Neural crest cell (in vitro differentiated cells): ENCODE measurements around the gene OSBPL6. TPM values are rescaled to one million over a fixed set of nuclear protein-coding genes. Genes with fewer than 3 reads are reported as not detected.

Experiments used
- DNase-seq: peaks from one replicate; pipeline ENCODE4 v3.0.0; 2021; ENCODE audit warnings: low read depth, mixed read lengths, low spot score
- H3K27ac Mint-ChIP-seq: one replicate; pipeline ENCODE4 v1.8.0; 2021; ENCODE audit warnings: mild to moderate bottlenecking, mixed read lengths; ENCODE audit not compliant: unreplicated experiment
- H3K27me3 Mint-ChIP-seq: 2 replicates; pipeline ENCODE4 v1.8.0; 2021; ENCODE audit warnings: low read depth, mild to moderate bottlenecking, mixed read lengths
- H3K36me3 Mint-ChIP-seq: 2 replicates; pipeline ENCODE4 v1.8.0; 2021; ENCODE audit warnings: low read depth, mild to moderate bottlenecking, mixed read lengths
- H3K4me1 Mint-ChIP-seq: 2 replicates; pipeline ENCODE4 v1.8.0; 2021; ENCODE audit warnings: mixed read lengths
- H3K4me3 Mint-ChIP-seq: one replicate; pipeline ENCODE4 v1.8.0; 2021; ENCODE audit warnings: mild to moderate bottlenecking, mixed read lengths
- H3K9me3 Mint-ChIP-seq: 2 replicates; pipeline ENCODE4 v1.8.0; 2021; ENCODE audit warnings: mixed read lengths
- CTCF ChIP-seq: fragments of 200-600 bp; sonication (generic); conservative IDR thresholded peaks from 2 replicates; pipeline ENCODE4 v1.5.0; 2021; ENCODE audit warnings: antibody characterized with exemption, mild to moderate bottlenecking
- total RNA-seq: library from RNA; stranded (reverse); gene quantifications from 2 replicates; pipeline ENCODE4 v1.2.1, GENCODE V29; 2021

OSBPL6 gene
- total RNA-seq, 1 donor from 2014 or later: 10.8 TPM

DNA sequence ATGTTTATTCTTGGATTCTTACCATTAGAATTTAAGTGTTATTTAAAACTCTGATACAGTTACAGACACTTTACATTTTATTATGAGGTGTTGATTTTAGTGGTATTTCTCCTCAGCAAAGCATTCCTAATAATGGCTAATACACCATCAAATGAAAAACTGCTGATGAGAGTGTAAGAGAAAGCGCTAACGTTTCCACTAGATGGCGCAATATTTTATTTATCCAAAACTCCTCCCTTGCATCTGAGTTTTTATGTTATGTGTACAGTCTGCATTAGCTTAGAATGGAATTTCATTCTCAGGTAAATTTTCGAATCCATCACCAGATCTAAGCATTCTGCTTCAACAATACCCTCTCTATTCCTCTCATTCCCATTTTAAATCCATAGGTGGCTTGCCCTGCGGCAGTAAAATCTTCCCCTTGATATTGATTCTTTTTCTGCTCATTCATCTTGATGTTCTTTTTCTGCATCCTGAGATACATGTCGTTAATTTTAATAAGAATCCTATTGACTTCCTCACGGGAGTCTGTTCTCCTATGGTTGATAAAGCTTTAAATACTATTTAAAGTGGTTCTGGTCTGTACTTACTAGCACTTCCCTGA lies 202.8 kb downstream of the OSBPL6 start:
- Mint-ChIP-seq H3K4me1 (no peaks in the 10 kb centered on the region), H3K27ac (no peak overlapping the region), H3K27me3 (no peaks in the 10 kb centered on the region), H3K4me3 (no peak overlapping the region), H3K9me3 (no peaks in the 10 kb centered on the region), H3K36me3 (no peaks in the 10 kb centered on the region)
- no peak for DNase-seq
- TF ChIP-seq CTCF: peak; percentile 84

- no peaks in the 10 kb centered on the region for H3K36me3 Mint-ChIP-seq
- no peaks in the 10 kb centered on the region for H3K27me3 Mint-ChIP-seq
- no peak overlapping the region for H3K27ac Mint-ChIP-seq
- no peaks in the 10 kb centered on the region for H3K4me1 Mint-ChIP-seq
- H3K9me3 Mint-ChIP-seq: no peaks in the 10 kb centered on the region
- no peak overlapping the region for H3K4me3 Mint-ChIP-seq
- no peak for TF ChIP-seq CTCF
- no peak for DNase-seq
These were observed 207.7 kb downstream of the OSBPL6 start for GRCh38 chr2:178401994-178402437.

DNA sequence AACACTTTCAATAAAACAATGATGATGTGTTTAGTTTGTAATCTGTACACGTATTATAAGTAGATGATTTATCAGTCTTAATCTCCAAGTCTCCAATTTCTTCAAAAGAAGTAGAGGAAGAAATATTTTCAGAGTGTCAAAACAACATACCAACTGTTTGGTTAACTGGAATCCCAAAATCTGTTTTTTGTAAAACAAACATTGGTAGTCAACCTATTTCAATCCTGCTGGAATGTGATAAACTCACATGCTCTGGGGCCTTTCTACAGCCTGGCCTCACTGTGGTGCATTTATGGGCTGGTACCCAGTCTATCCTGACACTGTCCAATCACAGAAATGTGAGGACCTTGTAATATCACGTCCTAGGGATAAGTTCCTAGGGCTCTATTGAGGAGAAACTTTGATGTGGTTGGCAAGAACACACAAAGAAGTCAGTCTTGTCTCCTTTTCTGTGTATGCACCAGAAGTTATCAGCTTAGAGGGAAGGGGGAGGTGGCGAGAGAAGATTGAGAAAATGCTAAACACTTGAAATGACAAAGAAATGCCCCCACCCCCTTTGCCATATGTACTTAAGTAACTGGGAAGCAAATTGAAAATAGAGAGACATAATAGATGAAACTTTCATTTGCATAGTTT lies 209.5 kb downstream of the OSBPL6 start:
- no peak for TF ChIP-seq CTCF

GRCh38 chr2:178404368-178404767 lies 210.1 kb downstream of the OSBPL6 start:
- Mint-ChIP-seq H3K27me3 (no peaks in the 10 kb centered on the region), H3K4me3 (no peak overlapping the region), H3K36me3 (no peaks in the 10 kb centered on the region), H3K4me1 (no peaks in the 10 kb centered on the region), H3K27ac (no peak overlapping the region), H3K9me3 (no peaks in the 10 kb centered on the region)
- DNase-seq: no peak
- no peak for TF ChIP-seq CTCF

More for the DNA sequence above, 209.5 kb downstream of the OSBPL6 start:
- Mint-ChIP-seq H3K4me1 (no peaks in the 10 kb centered on the region), H3K9me3 (no peaks in the 10 kb centered on the region), H3K27ac (no peak overlapping the region), H3K27me3 (no peaks in the 10 kb centered on the region), H3K36me3 (no peaks in the 10 kb centered on the region), H3K4me3 (no peak overlapping the region)
- no peak for DNase-seq

- H3K27me3 Mint-ChIP-seq: no peaks in the 10 kb centered on the region
- no peaks in the 10 kb centered on the region for H3K9me3 Mint-ChIP-seq
- H3K4me1 Mint-ChIP-seq: peaks cover 14% of the 10 kb centered on the region
- DNase-seq: no peak
- TF ChIP-seq CTCF: no peak
- no peak overlapping the region for H3K4me3 Mint-ChIP-seq
- H3K36me3 Mint-ChIP-seq: no peaks in the 10 kb centered on the region
- H3K27ac Mint-ChIP-seq: no peak overlapping the region
These were observed 214.9 kb downstream of the OSBPL6 start for GRCh38 chr2:178409261-178409660.
